Spinal cord (tissue), 10 donors: ENCODE data around the gene FGF13. TPM values are rescaled to one million over a fixed set of nuclear protein-coding genes. Genes with fewer than 3 reads are reported as not detected.

ENCODE experiments used
- DNase-seq, 6 donors: peaks; one replicate each; pipeline versions ENCODE4 v3.0.0 to v3.0.0-alpha.2; 2013 to 2015; ENCODE audit warnings: low spot score in 6 of 6, low read depth in 4 of 6
- H3K27ac ChIP-seq: one replicate; pipeline ENCODE4 v1.5.1; 2013; ENCODE audit warnings: low read depth, low read length, control low read depth
- H3K27me3 ChIP-seq: one replicate; pipeline ENCODE4 v1.6.1; 2013; ENCODE audit warnings: low read length; ENCODE audit not compliant: control insufficient read depth, insufficient read depth
- H3K36me3 ChIP-seq: one replicate; pipeline ENCODE4 v1.6.1; 2013; ENCODE audit warnings: low read length; ENCODE audit not compliant: control insufficient read depth, insufficient read depth
- H3K4me1 ChIP-seq: one replicate; pipeline ENCODE4 v1.6.1; 2013; ENCODE audit warnings: low read length; ENCODE audit not compliant: control insufficient read depth, insufficient read depth
- H3K4me3 ChIP-seq: one replicate; pipeline ENCODE4 v1.5.1; 2013; ENCODE audit warnings: low read depth, low read length, control low read depth
- H3K9me3 ChIP-seq: one replicate; pipeline ENCODE4 v1.6.1; 2013; ENCODE audit warnings: low read length; ENCODE audit not compliant: control insufficient read depth, insufficient read depth
- WGBS: methylation state at CpG from one replicate; pipeline ENCODE4 v1.1.5; 2013; ENCODE audit warnings: missing lambda C conversion rate; ENCODE audit not compliant: insufficient coverage; 5-methylcytosine and 5-hydroxymethylcytosine counted together
- long read RNA-seq, 4 donors: transcript quantifications; one replicate each; lab custom pipeline, GENCODE V29; 2026
- polyA plus RNA-seq, 2 donors: library from polyadenylated mRNA; unstranded; fragments of 120-200 nt; gene quantifications; one replicate each; pipeline ENCODE4 v1.2.1, GENCODE V29; 2013; ENCODE audit not compliant: insufficient read length in 2 of 2
- total RNA-seq, 2 donors: library from RNA; depleted of rRNA in 1 of 2; stranded (reverse); fragments of 120-200 nt in 1 of 2; fragments of >200 nt in 1 of 2; gene quantifications; one replicate each; pipeline versions ENCODE4 v1.2.3 to v1.2.4, GENCODE V29; 2013 to 2014
- donor health status: healthy.

FGF13 gene
- 100 to 1,000 TPM in 1 of 2 donors, 10 to 100 TPM in 1; 32.0 to 129 TPM for total RNA-seq
- polyA plus RNA-seq, result 100 to 1,000 TPM; 143 to 194 TPM
- long read RNA-seq, donor 1, full-length matches to known transcripts, result 33 of 74 reads
- long read RNA-seq, donor 1, partial matches to known transcripts, result 41 of 74 reads
- long read RNA-seq, donor 1, other reads (novel, unspliced or antisense), result 0 of 74 reads
- long read RNA-seq, donor 2, full-length matches to known transcripts, result 10 of 10 reads
- long read RNA-seq, donor 2, partial matches to known transcripts, result 0 of 10 reads
- long read RNA-seq, donor 2, other reads (novel, unspliced or antisense), result 0 of 10 reads
- long read RNA-seq, donor 3, full-length matches to known transcripts, result 10 of 36 reads
- long read RNA-seq, donor 3, partial matches to known transcripts, result 26 of 36 reads
- long read RNA-seq, donor 3, other reads (novel, unspliced or antisense), result 0 of 36 reads
- long read RNA-seq, donor 4, result 0 reads

- Histone ChIP-seq H3K36me3 (no peaks in the 10 kb centered on the region), H3K4me3 (peak within 1 kb of the TSS; percentile 50), H3K27ac (peak within 1 kb of the TSS; percentile 45), H3K27me3 (peaks cover 12% of the 10 kb centered on the region), H3K4me1 (no peaks in the 10 kb centered on the region), H3K9me3 (no peaks in the 10 kb centered on the region)
- WGBS, result 23% methylated on average over 42 of the region's 65 CpGs
- peak in 4 of 6 donors; percentile 20 to 85 (median 52) for DNase-seq
Observed at GRCh38 chrX:138711399-138712347, at the start of gene FGF13. TSS of gene FGF13 (minus strand) at chrX:138711717. CDS start at chrX:138711003, 714 bp downstream.

GRCh38 chrX:138759217-138759943, 47.9 kb upstream of the FGF13 start:
- no peaks in the 10 kb centered on the region for H3K9me3 ChIP-seq
- DNase-seq, result no peak
- H3K27ac ChIP-seq, result no peak overlapping the region
- H3K4me3 ChIP-seq, result no peak overlapping the region
- peaks cover 5% of the 10 kb centered on the region for H3K4me1 ChIP-seq
- WGBS, result 100% methylated on average over 1 of the region's 5 CpGs
- peaks cover 11% of the 10 kb centered on the region for H3K27me3 ChIP-seq
- no peaks in the 10 kb centered on the region for H3K36me3 ChIP-seq

DNA sequence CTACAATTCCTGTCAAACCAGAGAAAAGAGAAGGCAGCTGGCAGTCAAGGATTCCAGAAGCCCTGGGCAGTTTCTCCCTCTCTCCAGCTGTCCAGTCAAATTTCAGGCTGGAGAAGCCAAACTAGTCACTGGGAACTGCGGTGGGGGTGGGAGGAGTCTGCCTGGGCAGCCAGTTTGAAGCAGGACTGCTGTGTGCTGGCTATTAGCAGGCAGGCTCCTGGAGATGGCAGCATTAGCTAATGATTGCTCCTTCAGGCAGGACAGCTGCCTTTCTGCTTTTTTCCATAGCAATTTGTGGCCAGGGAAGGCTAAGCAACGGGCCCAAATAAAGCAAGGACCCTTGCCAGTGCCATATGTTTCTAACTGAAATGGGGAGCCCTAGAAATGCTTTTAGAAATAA, 44.7 kb upstream of the FGF13 start:
- no peaks in the 10 kb centered on the region for H3K36me3 ChIP-seq
- H3K4me3 ChIP-seq, result no peak overlapping the region
- H3K27ac ChIP-seq, result no peak overlapping the region
- H3K9me3 ChIP-seq, result no peaks in the 10 kb centered on the region
- 0% methylated on average over 2 of the region's 2 CpGs for WGBS
- H3K4me1 ChIP-seq, result peaks cover 5% of the 10 kb centered on the region
- peak in 4 of 6 donors; percentile 23 to 83 (median 46) for DNase-seq
- peaks cover 11% of the 10 kb centered on the region for H3K27me3 ChIP-seq

DNA sequence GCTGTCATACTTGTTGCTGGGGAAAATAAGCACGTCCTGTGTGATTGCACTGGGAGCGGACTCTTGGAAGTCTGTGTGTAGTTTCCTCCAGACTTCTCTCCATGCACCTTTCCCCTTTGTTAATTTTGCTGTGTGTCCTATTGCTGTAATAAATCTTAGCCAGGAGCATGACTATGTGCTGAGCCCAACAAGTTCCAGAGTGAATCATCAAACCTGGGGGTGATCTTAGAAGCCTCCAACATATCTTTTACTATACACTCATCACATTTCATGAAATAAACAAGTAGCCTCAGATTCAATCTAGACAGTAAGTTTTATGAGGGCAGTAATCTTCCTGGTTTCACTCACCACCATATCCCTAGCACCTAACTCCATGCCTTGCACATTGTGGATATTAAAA, 43.3 kb upstream of the FGF13 start:
- peaks cover 9% of the 10 kb centered on the region for H3K27me3 ChIP-seq
- H3K9me3 ChIP-seq, result no peaks in the 10 kb centered on the region
- H3K4me1 ChIP-seq, result peaks cover 5% of the 10 kb centered on the region
- no CpG with 5 or more reads among the region's 2 CpGs for WGBS
- H3K27ac ChIP-seq, result no peak overlapping the region
- no peak overlapping the region for H3K4me3 ChIP-seq
- no peaks in the 10 kb centered on the region for H3K36me3 ChIP-seq
- DNase-seq, result no peak

DNA sequence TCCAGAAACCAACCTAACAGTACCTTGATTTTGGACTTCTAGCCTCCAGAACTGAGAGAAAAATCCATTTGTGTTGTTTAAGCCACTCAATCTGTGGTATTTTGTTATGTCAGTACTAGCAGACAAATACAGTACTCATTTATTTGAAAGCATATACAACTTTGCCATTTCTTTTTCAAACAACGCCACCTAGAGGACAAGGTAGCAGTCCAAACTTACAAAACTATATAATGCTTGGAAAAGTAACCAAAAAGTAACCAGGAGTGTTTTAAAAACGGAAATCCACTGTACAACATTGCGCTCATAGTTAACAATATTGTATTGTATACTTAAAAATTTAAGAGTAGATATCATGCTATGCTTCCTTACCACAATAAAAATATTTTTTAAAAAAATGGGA, 37.0 kb upstream of the FGF13 start:
- Histone ChIP-seq H3K4me3 (no peak overlapping the region), H3K4me1 (no peaks in the 10 kb centered on the region), H3K36me3 (no peaks in the 10 kb centered on the region), H3K27me3 (no peaks in the 10 kb centered on the region), H3K27ac (no peak overlapping the region), H3K9me3 (no peaks in the 10 kb centered on the region)
- no CpG with 5 or more reads among the region's 3 CpGs for WGBS
- peak in 2 of 6 donors; percentile 31 to 57 for DNase-seq

DNA sequence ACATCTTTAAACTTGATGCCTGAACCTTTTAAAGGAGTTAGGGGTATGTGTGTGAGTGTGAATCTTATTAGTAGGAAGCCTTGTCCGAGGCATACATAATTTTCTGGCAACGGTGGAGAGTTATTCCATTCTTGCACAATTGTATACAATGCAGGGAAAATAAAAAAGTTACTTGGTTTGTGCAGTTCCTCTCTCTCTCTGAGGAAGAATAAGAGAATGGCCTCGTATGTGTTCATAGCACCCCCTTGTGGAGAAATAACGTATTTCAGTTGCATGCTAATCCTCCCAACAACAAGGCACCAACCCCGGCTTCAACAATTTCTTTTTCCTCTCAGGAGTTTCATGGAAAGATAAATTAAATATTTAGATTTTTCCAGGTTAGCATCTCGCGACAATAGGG, 33.7 kb upstream of the FGF13 start:
- Histone ChIP-seq H3K4me3 (no peak overlapping the region), H3K27me3 (peaks cover 3% of the 10 kb centered on the region), H3K36me3 (no peaks in the 10 kb centered on the region), H3K4me1 (no peaks in the 10 kb centered on the region), H3K27ac (no peak overlapping the region), H3K9me3 (no peaks in the 10 kb centered on the region)
- no CpG with 5 or more reads among the region's 7 CpGs for WGBS
- DNase-seq, result peak in 5 of 6 donors; percentile 38 to 89 (median 59)

- no peak overlapping the region for H3K4me3 ChIP-seq
- WGBS, result 75% methylated on average over 5 of the region's 5 CpGs
- H3K27me3 ChIP-seq, result peaks cover 3% of the 10 kb centered on the region
- no peak overlapping the region for H3K27ac ChIP-seq
- H3K36me3 ChIP-seq, result no peaks in the 10 kb centered on the region
- peak in 2 of 6 donors; percentile 16 to 22 for DNase-seq
- H3K4me1 ChIP-seq, result no peaks in the 10 kb centered on the region
- H3K9me3 ChIP-seq, result no peaks in the 10 kb centered on the region
Observed at GRCh38 chrX:138742217-138742616, 30.7 kb upstream of the FGF13 start.

DNA sequence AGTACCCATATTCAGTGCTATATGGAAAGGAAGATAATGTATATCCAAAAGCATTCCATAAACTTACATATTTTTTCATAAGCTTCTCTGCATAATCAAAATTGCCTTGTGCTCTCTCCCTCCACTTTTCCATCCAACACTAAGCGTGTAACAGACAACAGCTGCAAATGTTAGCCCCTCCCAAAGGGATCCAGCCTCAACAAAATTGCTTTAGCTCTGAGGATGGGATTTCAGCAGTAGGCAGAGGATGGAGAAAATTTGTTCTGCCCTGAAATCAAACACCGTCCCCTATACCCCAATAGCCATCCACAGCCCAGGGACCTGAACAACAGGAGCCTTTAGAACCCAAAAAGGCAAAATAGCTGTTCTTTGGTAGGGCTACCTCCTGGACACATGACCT, 28.8 kb upstream of the FGF13 start:
- Histone ChIP-seq H3K4me1 (no peaks in the 10 kb centered on the region), H3K27me3 (peaks cover 3% of the 10 kb centered on the region), H3K36me3 (no peaks in the 10 kb centered on the region), H3K27ac (no peak overlapping the region), H3K9me3 (no peaks in the 10 kb centered on the region), H3K4me3 (no peak overlapping the region)
- peak in 1 of 6 donors; percentile 20 for DNase-seq
- no CpG with 5 or more reads among the region's 2 CpGs for WGBS

- Histone ChIP-seq H3K36me3 (no peaks in the 10 kb centered on the region), H3K4me1 (no peaks in the 10 kb centered on the region), H3K27me3 (no peaks in the 10 kb centered on the region), H3K27ac (no peak overlapping the region), H3K4me3 (no peak overlapping the region), H3K9me3 (no peaks in the 10 kb centered on the region)
- 39% methylated on average over 2 of the region's 5 CpGs for WGBS
- peak in 2 of 6 donors; percentile 44 to 49 for DNase-seq
Observed at GRCh38 chrX:138723301-138723700, 11.8 kb upstream of the FGF13 start.
